Measurements from ENCODE around the gene GPC6. TPM values are rescaled to one million over a fixed set of nuclear protein-coding genes. Genes with fewer than 3 reads are reported as not detected.

GPC6 gene
- total RNA-seq, 3 donors from 2014 or later: 0.03 to 0.08 TPM; not detected in 1

DNA sequence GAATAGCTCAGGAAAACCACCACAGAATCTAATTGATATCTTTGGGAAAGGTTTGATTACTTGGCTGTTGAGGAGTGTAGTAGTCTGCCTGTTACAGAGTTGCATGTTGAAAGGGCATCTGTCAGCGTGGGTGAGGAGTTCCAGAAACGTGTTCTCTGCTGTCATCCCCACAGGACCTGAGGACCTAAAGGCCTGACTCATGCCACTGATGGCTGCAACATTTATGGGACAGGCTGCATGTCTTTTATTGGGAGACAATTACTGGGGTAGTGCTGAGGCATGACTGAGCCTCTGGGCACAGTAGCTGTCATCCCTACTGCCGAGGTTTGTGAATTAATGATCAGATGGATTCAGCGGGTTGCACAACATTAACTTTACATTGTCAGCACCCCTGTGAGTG lies 525.9 kb downstream of the GPC6 start:
- DNase-seq (no peak), ATAC-seq (no peak)
- Mint-ChIP-seq H3K4me1 (ENCODE audit: low read depth) (no peaks in the 10 kb centered on the region), H3K4me3 (no peak overlapping the region), H3K36me3 (ENCODE audit: insufficient read depth) (no peaks in the 10 kb centered on the region), H3K9me3 (no peaks in the 10 kb centered on the region), H3K27me3 (ENCODE audit: low read depth) (no peaks in the 10 kb centered on the region)

DNA sequence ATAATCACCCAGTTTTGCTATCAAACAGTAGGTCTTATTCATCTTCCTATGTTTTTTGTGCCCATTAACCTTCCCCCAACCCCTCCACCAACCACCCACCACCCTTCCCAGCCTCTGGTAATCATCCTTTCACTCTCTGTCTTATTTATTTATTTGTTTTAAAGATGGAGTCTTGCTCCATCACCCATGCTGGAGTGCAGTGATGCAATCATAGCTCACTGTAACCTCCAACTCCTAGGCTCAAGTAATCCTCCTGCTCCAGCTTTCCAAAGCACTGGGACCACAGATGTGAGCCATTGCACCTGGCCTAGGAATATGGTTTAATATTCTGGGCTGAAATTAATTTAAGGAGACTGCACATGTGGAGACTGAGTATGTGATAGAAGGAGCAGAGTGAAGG lies 527.0 kb downstream of the GPC6 start:
- H3K27me3 Mint-ChIP-seq (ENCODE audit: low read depth): no peaks in the 10 kb centered on the region
- H3K4me1 Mint-ChIP-seq (ENCODE audit: low read depth): peaks cover 1% of the 10 kb centered on the region
- no peaks in the 10 kb centered on the region for H3K36me3 Mint-ChIP-seq (ENCODE audit: insufficient read depth)
- no peak overlapping the region for H3K4me3 Mint-ChIP-seq
- no peaks in the 10 kb centered on the region for H3K9me3 Mint-ChIP-seq
- ATAC-seq (no peak), DNase-seq (no peak)

DNA sequence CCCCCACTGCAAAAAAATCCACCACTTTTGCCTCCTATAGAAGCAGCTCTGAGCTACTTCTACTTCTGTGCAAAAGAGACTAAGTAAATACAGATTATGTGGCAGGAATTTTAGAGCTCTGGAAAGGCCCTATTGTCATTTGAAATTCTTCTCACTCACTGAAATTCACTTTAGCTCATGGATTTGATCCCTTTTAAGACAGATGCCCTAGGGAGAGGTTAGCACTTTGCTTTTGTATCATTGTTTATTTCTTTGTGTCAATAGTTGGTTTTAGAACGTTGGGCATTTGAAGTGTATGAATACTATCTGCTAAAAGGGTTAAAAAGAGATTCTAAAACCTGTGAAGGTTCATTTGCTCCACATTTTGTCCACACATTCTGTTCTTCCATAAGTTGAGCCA lies 528.7 kb downstream of the GPC6 start:
- H3K4me1 Mint-ChIP-seq (ENCODE audit: low read depth): peaks cover 6% of the 10 kb centered on the region
- no peak for ATAC-seq
- no peak overlapping the region for H3K4me3 Mint-ChIP-seq
- no peaks in the 10 kb centered on the region for H3K9me3 Mint-ChIP-seq
- no peaks in the 10 kb centered on the region for H3K27me3 Mint-ChIP-seq (ENCODE audit: low read depth)
- H3K36me3 Mint-ChIP-seq (ENCODE audit: insufficient read depth): no peaks in the 10 kb centered on the region
- no peak for DNase-seq

DNA sequence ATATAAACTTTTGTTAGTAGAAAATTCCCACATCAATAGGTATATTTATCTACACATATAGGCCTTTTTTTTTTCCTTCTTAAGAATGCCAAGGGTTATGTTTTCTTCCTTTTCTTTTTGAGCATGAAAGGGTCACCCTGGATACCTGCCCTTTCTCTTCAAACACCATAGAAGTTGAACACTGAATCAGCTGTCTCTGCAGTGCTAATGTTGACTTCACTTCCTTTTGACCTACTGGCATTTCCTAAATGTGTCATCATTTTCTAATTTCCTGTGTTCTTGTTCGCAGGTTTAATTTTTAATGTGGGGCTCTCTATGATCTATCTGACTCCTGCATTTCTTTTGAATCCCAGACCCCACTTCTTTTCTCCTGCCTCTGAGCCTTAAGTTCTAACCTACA lies 532.0 kb downstream of the GPC6 start:
- Mint-ChIP-seq H3K27me3 (ENCODE audit: low read depth) (no peaks in the 10 kb centered on the region), H3K4me1 (ENCODE audit: low read depth) (peaks cover 6% of the 10 kb centered on the region), H3K36me3 (ENCODE audit: insufficient read depth) (no peaks in the 10 kb centered on the region), H3K4me3 (no peak overlapping the region), H3K9me3 (no peaks in the 10 kb centered on the region)
- ATAC-seq (no peak), DNase-seq (no peak)

DNA sequence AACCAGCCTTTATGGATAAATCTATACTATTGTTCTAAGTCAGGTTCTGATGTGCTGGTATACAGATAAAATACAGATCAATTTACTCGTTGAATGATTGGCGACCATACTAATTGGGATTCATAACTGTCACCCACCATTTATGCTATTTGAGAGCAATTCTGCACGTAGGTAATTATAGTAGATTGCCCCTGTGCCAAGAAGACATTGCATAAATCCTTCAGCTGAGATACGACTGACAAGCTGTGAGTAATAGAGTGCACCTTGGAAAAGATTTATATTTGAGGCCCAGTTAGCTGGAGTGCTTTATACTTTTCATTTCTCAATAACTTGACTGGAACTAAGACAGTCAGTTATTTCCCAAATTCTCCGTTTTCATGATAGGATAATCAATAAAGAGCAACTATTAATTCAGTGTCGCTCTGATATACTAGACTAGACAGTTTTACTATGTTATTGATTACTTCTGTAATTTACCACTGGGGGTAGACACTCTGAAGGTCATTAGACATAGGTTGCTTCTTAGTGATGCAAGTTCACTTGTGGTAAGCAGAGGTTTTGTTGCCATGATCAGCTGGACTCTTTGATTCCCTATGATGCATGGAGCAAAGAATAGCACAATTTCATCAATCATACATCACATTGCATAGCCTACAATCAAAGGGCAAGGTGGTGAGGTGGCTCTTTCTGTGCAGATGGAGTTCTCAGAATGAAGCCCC lies 536.3 kb downstream of the GPC6 start:
- Mint-ChIP-seq H3K27me3 (ENCODE audit: low read depth) (no peaks in the 10 kb centered on the region), H3K36me3 (ENCODE audit: insufficient read depth) (no peaks in the 10 kb centered on the region), H3K4me3 (no peak overlapping the region), H3K9me3 (no peaks in the 10 kb centered on the region), H3K4me1 (ENCODE audit: low read depth) (peaks cover 6% of the 10 kb centered on the region)
- ATAC-seq (no peak), DNase-seq (no peak)

DNA sequence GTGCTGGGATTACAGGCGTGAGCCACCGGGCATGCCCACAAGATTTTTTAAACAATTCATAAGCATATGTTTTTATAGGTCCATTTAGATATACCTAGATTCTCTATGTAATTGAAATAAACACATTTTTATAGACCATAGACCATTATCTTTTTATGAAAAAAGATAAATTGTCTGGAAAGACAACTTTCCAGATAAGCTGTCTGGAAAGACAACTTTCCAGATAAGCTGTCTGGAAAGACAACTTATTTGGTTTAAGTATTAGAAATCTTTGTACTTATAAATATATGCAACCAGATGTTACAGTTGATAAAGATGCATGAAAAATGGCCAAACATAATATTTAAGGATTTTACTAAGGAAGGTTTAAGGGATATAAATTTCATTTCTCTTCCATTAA lies 538.5 kb downstream of the GPC6 start:
- ATAC-seq (no peak), DNase-seq (no peak)
- Mint-ChIP-seq H3K4me3 (no peak overlapping the region), H3K9me3 (no peaks in the 10 kb centered on the region), H3K36me3 (ENCODE audit: insufficient read depth) (no peaks in the 10 kb centered on the region), H3K4me1 (ENCODE audit: low read depth) (no peaks in the 10 kb centered on the region), H3K27me3 (ENCODE audit: low read depth) (no peaks in the 10 kb centered on the region)

DNA sequence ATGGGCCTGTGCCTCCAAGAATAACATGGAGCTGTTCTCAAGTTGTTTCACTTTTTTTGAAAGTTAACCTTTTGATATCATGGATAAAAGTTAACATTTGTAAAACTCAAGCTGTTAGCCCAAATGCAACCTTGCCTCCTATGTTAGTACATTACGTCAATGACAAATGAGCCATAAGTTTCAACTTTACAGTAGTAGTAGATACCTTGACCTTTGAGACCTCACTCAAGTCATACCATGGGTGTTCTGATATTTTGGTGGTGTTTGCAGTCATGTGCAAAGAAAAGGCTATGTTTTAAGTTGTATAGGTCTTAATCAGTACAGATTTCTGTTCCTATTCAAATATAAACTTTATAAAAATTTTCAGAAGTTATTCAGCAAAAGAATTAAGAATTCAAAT lies 539.2 kb downstream of the GPC6 start:
- Mint-ChIP-seq H3K4me3 (no peak overlapping the region), H3K27me3 (ENCODE audit: low read depth) (no peaks in the 10 kb centered on the region), H3K9me3 (no peaks in the 10 kb centered on the region), H3K4me1 (ENCODE audit: low read depth) (no peaks in the 10 kb centered on the region), H3K36me3 (ENCODE audit: insufficient read depth) (no peaks in the 10 kb centered on the region)
- no peak for DNase-seq
- no peak for ATAC-seq

DNA sequence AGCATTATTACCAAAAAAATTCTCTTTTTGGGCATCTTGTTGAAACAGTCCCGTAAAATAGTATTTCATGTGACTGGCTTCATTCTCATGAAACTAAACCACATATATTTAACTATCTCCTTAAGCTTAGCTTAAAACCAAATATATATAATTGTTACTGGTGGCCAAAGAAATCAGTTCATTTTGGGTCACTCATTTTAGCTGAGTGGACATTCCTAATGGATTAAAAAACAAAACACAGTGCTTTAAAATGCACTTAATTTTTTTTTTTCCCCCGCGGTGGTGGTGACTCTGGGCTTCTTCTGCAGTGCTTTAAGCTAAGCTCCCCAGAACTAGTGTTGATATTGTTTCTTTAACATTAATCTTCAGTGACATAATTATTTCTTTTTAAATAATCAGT lies 540.1 kb downstream of the GPC6 start:
- H3K4me1 Mint-ChIP-seq (ENCODE audit: low read depth): no peaks in the 10 kb centered on the region
- no peaks in the 10 kb centered on the region for H3K27me3 Mint-ChIP-seq (ENCODE audit: low read depth)
- ATAC-seq (no peak), DNase-seq (no peak)
- no peaks in the 10 kb centered on the region for H3K9me3 Mint-ChIP-seq
- no peak overlapping the region for H3K4me3 Mint-ChIP-seq
- H3K36me3 Mint-ChIP-seq (ENCODE audit: insufficient read depth): no peaks in the 10 kb centered on the region

DNA sequence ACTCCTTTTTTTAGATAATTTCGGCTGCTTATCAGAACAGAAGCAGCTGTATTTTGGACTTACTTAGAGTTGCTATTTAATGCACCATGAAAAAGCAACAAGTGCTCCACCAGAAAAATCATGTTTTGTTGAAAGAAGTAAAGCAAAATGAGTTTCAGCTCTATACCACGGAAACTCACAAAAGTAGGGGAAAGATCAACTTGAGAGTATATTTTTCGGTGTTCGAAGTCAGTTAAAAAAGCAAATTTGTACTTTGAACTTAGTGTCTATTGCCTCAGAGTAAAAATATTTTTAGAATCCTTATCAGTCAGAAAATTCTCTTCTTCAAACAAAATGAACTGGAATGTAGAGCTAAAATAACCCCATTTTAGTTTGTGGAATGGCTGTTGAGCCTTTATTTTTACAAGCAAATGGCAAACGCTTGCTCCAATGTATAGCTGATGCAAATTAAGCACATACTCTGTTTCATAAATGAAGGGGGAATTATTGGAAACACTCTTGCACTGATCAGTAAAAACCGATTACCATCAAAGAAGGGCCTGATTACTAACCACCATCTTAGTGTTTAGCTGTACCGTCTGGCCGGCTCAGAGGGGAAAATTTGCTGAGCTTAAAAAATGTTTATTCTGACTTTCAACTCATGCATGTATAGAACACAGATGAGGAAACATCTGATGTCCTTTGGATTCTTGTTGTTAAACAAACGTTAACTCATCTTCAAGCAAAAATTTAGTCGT lies 540.7 kb downstream of the GPC6 start:
- Mint-ChIP-seq H3K4me3 (no peak overlapping the region), H3K36me3 (ENCODE audit: insufficient read depth) (no peaks in the 10 kb centered on the region), H3K4me1 (ENCODE audit: low read depth) (no peaks in the 10 kb centered on the region), H3K9me3 (no peaks in the 10 kb centered on the region), H3K27me3 (ENCODE audit: low read depth) (no peaks in the 10 kb centered on the region)
- no peak for ATAC-seq
- DNase-seq: no peak

DNA sequence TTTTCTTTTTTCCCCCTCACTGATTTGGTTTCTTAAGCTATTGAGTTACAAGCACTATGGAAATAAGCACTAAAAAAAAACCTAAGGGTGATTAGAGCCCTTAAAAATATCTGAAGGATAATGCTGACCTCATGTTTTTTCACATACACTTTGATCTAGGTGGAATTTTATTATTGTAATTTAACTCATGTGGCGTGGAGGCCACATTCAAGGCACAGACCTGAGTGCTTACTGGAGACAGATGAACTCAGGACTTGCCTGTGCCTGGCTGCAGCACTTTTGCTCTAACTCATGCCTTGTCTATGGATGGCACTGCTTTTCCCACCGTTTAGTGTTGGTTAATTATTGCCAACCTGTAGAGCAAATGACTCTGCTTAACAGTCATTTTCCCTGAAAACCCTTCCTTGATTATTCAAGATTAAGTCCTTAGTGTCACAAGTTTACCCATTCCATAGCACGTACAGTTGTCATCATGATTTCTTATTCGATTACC lies 541.4 kb downstream of the GPC6 start:
- ATAC-seq: no peak
- no peak overlapping the region for H3K4me3 Mint-ChIP-seq
- H3K4me1 Mint-ChIP-seq (ENCODE audit: low read depth): no peaks in the 10 kb centered on the region
- H3K36me3 Mint-ChIP-seq (ENCODE audit: insufficient read depth): no peaks in the 10 kb centered on the region
- no peak for DNase-seq
- no peaks in the 10 kb centered on the region for H3K27me3 Mint-ChIP-seq (ENCODE audit: low read depth)
- no peaks in the 10 kb centered on the region for H3K9me3 Mint-ChIP-seq

DNA sequence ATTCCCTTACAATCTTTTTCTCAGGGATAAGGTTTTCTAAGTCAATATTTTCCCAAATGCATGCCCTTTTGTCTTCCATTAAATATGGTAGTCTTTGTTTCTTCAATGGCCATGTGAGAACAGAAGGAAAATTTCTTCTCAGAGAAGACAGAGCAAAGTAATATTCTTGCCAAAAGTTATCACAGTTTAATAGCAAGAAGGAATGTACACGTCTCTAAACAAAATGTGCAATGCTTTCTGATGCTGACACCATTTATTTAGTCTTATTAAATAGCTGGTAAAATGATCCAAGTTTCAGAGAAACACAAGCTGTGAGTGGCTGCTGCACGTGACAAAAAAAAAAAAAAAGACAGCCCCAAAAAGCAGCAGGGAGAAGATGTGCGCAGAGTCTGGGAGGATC lies 542.5 kb downstream of the GPC6 start:
- Mint-ChIP-seq H3K4me1 (ENCODE audit: low read depth) (no peaks in the 10 kb centered on the region), H3K27me3 (ENCODE audit: low read depth) (peaks cover 2% of the 10 kb centered on the region), H3K9me3 (no peaks in the 10 kb centered on the region), H3K4me3 (no peak overlapping the region), H3K36me3 (ENCODE audit: insufficient read depth) (no peaks in the 10 kb centered on the region)
- DNase-seq (no peak), ATAC-seq (no peak)

DNA sequence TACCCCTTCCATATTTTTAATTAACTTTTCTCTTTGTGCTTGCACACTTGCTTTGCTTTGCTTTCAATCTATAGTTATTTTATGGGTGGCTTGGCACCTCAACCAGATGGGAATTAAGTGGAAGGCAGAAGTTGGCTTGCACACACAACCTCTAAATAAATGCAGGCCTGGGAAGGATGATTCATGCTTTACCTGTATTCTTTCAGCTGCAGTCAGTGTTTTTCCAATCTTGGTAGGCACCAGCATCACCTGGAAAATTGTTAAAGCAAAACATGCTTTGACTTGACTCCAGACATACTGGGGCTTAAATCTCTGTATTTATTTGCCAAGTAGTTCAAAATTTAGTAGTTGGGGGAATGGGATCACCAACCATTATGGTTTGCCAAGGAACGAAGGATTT lies 543.0 kb downstream of the GPC6 start:
- Mint-ChIP-seq H3K4me1 (ENCODE audit: low read depth) (no peaks in the 10 kb centered on the region), H3K4me3 (no peak overlapping the region), H3K36me3 (ENCODE audit: insufficient read depth) (no peaks in the 10 kb centered on the region), H3K27me3 (ENCODE audit: low read depth) (peaks cover 3% of the 10 kb centered on the region), H3K9me3 (no peaks in the 10 kb centered on the region)
- DNase-seq (no peak), ATAC-seq (no peak)

DNA sequence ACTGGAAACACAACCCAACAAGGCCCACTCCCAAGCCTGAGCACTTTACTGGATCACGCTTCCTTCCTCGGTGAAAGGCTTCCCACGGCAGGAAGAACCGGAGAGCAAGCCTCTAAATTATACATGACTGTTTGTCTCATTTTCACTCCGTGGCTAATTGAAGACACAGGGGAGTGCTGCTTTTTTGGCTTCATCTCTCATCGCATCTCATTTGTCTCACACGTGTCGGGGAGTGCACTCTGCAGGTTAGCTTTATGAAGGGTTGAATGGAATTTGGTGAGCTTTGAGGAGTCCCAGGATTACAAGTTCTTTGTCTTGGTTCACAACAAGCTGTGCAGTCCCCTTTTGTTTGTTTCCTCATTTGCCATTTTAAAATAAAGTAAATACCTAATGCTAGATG lies 544.6 kb downstream of the GPC6 start:
- Mint-ChIP-seq H3K4me3 (no peak overlapping the region), H3K36me3 (ENCODE audit: insufficient read depth) (no peaks in the 10 kb centered on the region), H3K9me3 (no peaks in the 10 kb centered on the region), H3K27me3 (ENCODE audit: low read depth) (peaks cover 3% of the 10 kb centered on the region), H3K4me1 (ENCODE audit: low read depth) (no peaks in the 10 kb centered on the region)
- no peak for DNase-seq
- ATAC-seq: no peak

DNA sequence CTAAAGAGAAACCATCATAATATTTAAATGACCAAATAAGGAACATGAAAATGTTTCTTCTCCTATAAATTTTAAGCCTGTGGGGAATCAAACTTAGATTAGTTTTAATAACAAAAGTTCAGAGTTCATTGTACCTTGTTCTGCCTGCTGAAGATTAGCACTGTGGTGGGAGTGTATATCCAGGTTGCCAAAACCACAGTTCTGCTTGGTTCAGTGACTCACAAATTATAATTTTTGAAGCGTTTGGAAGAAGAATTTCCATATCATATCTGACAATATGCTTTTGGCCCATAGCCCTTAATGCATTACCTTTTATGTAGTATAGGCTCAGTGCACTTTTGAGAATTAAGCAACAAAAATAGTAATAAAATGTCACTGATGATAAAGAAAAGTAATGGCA lies 545.2 kb downstream of the GPC6 start:
- Mint-ChIP-seq H3K27me3 (ENCODE audit: low read depth) (peaks cover 3% of the 10 kb centered on the region), H3K4me1 (ENCODE audit: low read depth) (no peaks in the 10 kb centered on the region), H3K4me3 (no peak overlapping the region), H3K9me3 (no peaks in the 10 kb centered on the region), H3K36me3 (ENCODE audit: insufficient read depth) (no peaks in the 10 kb centered on the region)
- ATAC-seq (no peak), DNase-seq (no peak)

DNA sequence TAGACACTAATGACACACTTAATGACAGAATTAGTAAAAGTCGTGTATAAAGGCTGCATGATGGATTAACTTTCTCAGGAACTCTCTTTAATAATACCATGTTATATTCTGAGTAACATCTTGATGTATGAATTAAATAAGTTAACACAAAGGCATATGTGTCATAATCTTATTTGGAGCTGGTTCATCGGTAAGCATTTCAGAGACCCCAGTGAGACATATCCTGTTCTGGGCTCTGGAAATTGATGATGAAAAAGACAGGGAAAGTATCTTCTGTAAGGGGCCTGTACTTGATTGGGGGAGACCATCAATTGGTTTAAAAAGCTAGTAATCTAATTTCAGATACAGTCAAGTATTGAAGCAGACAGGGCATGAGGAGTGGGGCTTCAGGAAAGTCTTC lies 547.9 kb downstream of the GPC6 start:
- Mint-ChIP-seq H3K27me3 (ENCODE audit: low read depth) (peaks cover 3% of the 10 kb centered on the region), H3K9me3 (no peaks in the 10 kb centered on the region), H3K4me3 (no peak overlapping the region), H3K4me1 (ENCODE audit: low read depth) (no peaks in the 10 kb centered on the region), H3K36me3 (ENCODE audit: insufficient read depth) (no peaks in the 10 kb centered on the region)
- ATAC-seq (no peak), DNase-seq (no peak)
